Endothelial cell of umbilical vein (primary cell): ENCODE measurements around the gene MEPE. TPM values are rescaled to one million over a fixed set of nuclear protein-coding genes. Genes with fewer than 3 reads are reported as not detected.

Experiments used
- BruUV-seq: library from RNA; stranded (reverse); fragments of 400-500 nt; replicated peaks from 2 replicates; lab custom pipeline; 2021; lab: Mats Ljungman, UMichigan
- CTCF ChIA-PET: fragments of 300-600, 350-600 bp; sonication (Branson Sonifier 250); formaldehyde crosslinking; loops from one replicate; lab custom pipeline; 2021; ENCODE audit warnings: antibody characterized with exemption, inconsistent platforms; lab: Charles Lee
- POLR2A ChIA-PET: fragments of 300-600, 350-600 bp; sonication (Branson Sonifier 250); formaldehyde crosslinking; loops from one replicate; lab custom pipeline; 2021; ENCODE audit warnings: antibody characterized with exemption, inconsistent platforms; lab: Charles Lee
- DNase-seq: peaks from one replicate; pipeline ENCODE4 v3.0.0-alpha.2; 2011; ENCODE audit warnings: low read depth, low spot score
- FAIRE-seq: peaks from 2 replicates; lab custom pipeline; 2011; peaks lifted over from hg19 to GRCh38; lab: Jason Lieb, UNC
- H2AFZ ChIP-seq: 2 replicates; pipeline ENCODE4 v1.6.0; 2012; ENCODE audit warnings: low read depth, low read length, control low read depth, inconsistent platforms
- H3K27ac ChIP-seq: 2 replicates; pipeline ENCODE4 v1.5.1; 2011; ENCODE audit warnings: low read depth, mild to moderate bottlenecking, control low read depth, low read length, moderate library complexity; ENCODE audit not compliant: insufficient read depth
- H3K27me3 ChIP-seq, 2 experiments: 2 replicates each; pipeline versions ENCODE4 v1.6.0 to v1.6.1; 2011; ENCODE audit warnings: low read length in 2 of 2, mixed read lengths in 1 of 2; ENCODE audit not compliant: control insufficient read depth in 2 of 2, insufficient read depth in 2 of 2
- H3K36me3 ChIP-seq, 2 experiments: 2 replicates in 1 of 2; 3 replicates in 1 of 2; pipeline ENCODE4 v1.5.1; 2011; ENCODE audit warnings: low read length in 2 of 2, mild to moderate bottlenecking in 1 of 2, moderate library complexity in 1 of 2; ENCODE audit not compliant: control insufficient read depth in 2 of 2, insufficient read depth in 2 of 2; ENCODE audit errors: extremely low read depth in 1 of 2
- H3K4me1 ChIP-seq: 3 replicates; pipeline ENCODE4 v1.5.1; 2011; ENCODE audit warnings: mild to moderate bottlenecking, low read length; ENCODE audit not compliant: control insufficient read depth, insufficient read depth; ENCODE audit errors: extremely low read depth
- H3K4me2 ChIP-seq: 2 replicates; pipeline ENCODE4 v1.6.1; 2011; ENCODE audit warnings: low read length, control low read depth, mixed read lengths; ENCODE audit not compliant: insufficient read depth
- H3K4me3 ChIP-seq, 3 experiments: fragments of 200-600 bp in 1 of 3; sonication (generic), shearing (Covaris generic) in 1 of 3; replicated peaks in 1 of 3; 2 replicates each; pipeline ENCODE4 v1.5.1; 2011 to 2016; ENCODE audit warnings: control low read depth in 3 of 3, low read length in 3 of 3, mild to moderate bottlenecking in 2 of 3, inconsistent platforms in 1 of 3, low read depth in 1 of 3, moderate library complexity in 1 of 3; ENCODE audit not compliant: insufficient read depth in 1 of 3
- H3K79me2 ChIP-seq: 2 replicates; pipeline ENCODE4 v1.6.0; 2012; ENCODE audit warnings: low read length, inconsistent platforms; ENCODE audit not compliant: control insufficient read depth, insufficient read depth
- H3K9ac ChIP-seq: replicated peaks from 2 replicates; pipeline ENCODE3; 2011; ENCODE audit warnings: low read length, control low read depth; ENCODE audit not compliant: insufficient read depth; ENCODE audit errors: extremely low read depth
- H3K9me1 ChIP-seq: replicated peaks from 3 replicates; pipeline ENCODE4 v1.6.0; 2011; ENCODE audit warnings: mild to moderate bottlenecking, low read length; ENCODE audit not compliant: control insufficient read depth, insufficient read depth; ENCODE audit errors: extremely low read depth
- H3K9me3 ChIP-seq: replicated peaks from 2 replicates; pipeline ENCODE4 v1.5.1; 2012; ENCODE audit warnings: low read length, inconsistent platforms; ENCODE audit not compliant: control insufficient read depth, insufficient read depth
- H4K20me1 ChIP-seq: replicated peaks from 2 replicates; pipeline ENCODE3; 2011; ENCODE audit warnings: mild to moderate bottlenecking, low read length; ENCODE audit not compliant: control insufficient read depth, insufficient read depth; ENCODE audit errors: extremely low read depth
- CTCF ChIP-seq, 2 donors: IDR thresholded peaks; 1 replicate in 1 of 2; 2 replicates in 1 of 2; pipeline ENCODE4 v1.5.1; 2011; ENCODE audit warnings: low read length in 2 of 2, mild to moderate bottlenecking in 2 of 2, moderate library complexity in 2 of 2, control low read depth in 1 of 2, inconsistent platforms in 1 of 2, low read depth in 1 of 2; ENCODE audit not compliant: insufficient read depth in 1 of 2; ENCODE audit errors: extremely low read depth in 1 of 2
- EZH2 ChIP-seq: IDR thresholded peaks from 2 replicates; pipeline ENCODE4 v1.6.1; 2012; ENCODE audit warnings: borderline replicate concordance, low read depth, mild to moderate bottlenecking, moderate library complexity, low read length, inconsistent platforms; ENCODE audit not compliant: severe bottlenecking
- FOS ChIP-seq: IDR thresholded peaks from 2 replicates; pipeline ENCODE4 v1.6.1; 2011; ENCODE audit warnings: mild to moderate bottlenecking, low read length, moderate library complexity, borderline replicate concordance; ENCODE audit not compliant: insufficient read depth
- GATA2 ChIP-seq: IDR thresholded peaks from 2 replicates; pipeline ENCODE4 v1.7.0; 2011; ENCODE audit warnings: low read depth, mild to moderate bottlenecking, moderate library complexity, mixed read lengths, low read length; ENCODE audit not compliant: insufficient read length, insufficient read depth
- JUN ChIP-seq: IDR thresholded peaks from 2 replicates; pipeline ENCODE4 v1.6.1; 2011; ENCODE audit warnings: borderline replicate concordance, low read depth; ENCODE audit not compliant: insufficient read length, insufficient read depth
- MYC ChIP-seq: IDR thresholded peaks from one replicate; pipeline ENCODE4 v1.6.1; 2011; ENCODE audit warnings: mild to moderate bottlenecking, low read depth, low read length
- POLR2A ChIP-seq: IDR thresholded peaks from 2 replicates; pipeline ENCODE4 v1.6.1; 2012; ENCODE audit warnings: low read depth, mild to moderate bottlenecking, control low read depth, low read length
- POLR2AphosphoS5 ChIP-seq: IDR thresholded peaks from 2 replicates; pipeline ENCODE4 v1.6.1; 2012; ENCODE audit warnings: low read depth, mild to moderate bottlenecking, control low read depth, low read length, moderate library complexity; ENCODE audit not compliant: insufficient read depth
- dilution Hi-C: fragments of 300-500 bp; cut with MboI; formaldehyde crosslinking; loops from one replicate; pipeline ENCODE4 v1.15.0; 2019; ENCODE audit warnings: low sequenced_read_pairs; ENCODE audit not compliant: extremely low pct_ligation_motif_present
- intact Hi-C: fragments of 100-400 bp; cut with micrococcal nuclease; formaldehyde crosslinking; loops from one replicate; pipeline ENCODE4 v1.10.0; 2022
- polyA plus RNA-seq, 4 experiments: library from polyadenylated mRNA; depleted of rRNA in 3 of 4; stranded (reverse) in 3 of 4; unstranded in 1 of 4; fragments of >200 nt; gene quantifications; 2 replicates each; pipeline versions ENCODE4 v1.2.1 to v1.2.3, GENCODE V29; 2011 to 2012; ENCODE audit warnings: missing spikeins in 1 of 4
- total RNA-seq: library from RNA; stranded (reverse); gene quantifications from 2 replicates; pipeline ENCODE4 v1.2.3, GENCODE V29; 2021
- TF ChIP-seq, protein P1 (sequence below): IDR thresholded peaks from 2 replicates; pipeline ENCODE4 v1.6.1; 2011; ENCODE audit not compliant: insufficient read depth, insufficient read length

MEPE gene
- total and polyA plus RNA-seq, 2 donors (not counting 3 experiments of a cell fraction or from before 2014, with no cell fraction given), result not detected

DNA sequence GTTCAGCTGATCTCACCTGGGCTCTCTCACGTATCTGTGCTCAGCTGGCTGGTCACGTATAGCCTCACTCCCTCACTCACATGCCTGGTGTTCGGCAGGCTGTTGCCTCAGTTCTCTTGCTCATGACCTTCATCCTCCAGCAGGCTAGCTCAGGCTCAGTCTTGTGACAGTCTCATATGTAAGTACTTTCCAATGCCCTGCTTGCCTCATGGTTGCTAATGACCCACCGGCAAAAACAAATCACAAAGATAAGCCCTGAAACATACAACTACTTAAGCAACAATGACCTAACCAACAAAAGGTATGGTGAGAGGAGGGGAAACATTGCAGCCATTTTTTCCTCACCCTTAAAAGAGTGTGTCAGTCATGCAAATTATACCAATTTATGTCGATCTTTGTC, 25.0 kb downstream of the MEPE start:
- CTCF ChIA-PET, result interaction anchor here (1.5 to 12.0 kb wide), 3 partner anchors 118 to 354 kb away, joined by 4 to 412 read pairs (median 8); partner anchors contain the start of gene SPP1
- TF ChIP-seq JUN (no peak), GATA2 (no peak), POLR2A (no peak), EZH2 (no peak), POLR2AphosphoS5 (no peak), FOS (no peak), MYC (no peak), CTCF (IDR thresholded peaks at IDR 0.05; ENCODE audit: extremely low read depth in 1 of 2, insufficient read depth in 1 of 2, low read depth in 1 of 2, low read length in 2 of 2) (no peak)
- TF ChIP-seq, protein P1, sequence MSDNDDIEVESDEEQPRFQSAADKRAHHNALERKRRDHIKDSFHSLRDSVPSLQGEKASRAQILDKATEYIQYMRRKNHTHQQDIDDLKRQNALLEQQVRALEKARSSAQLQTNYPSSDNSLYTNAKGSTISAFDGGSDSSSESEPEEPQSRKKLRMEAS, result no peak

More for the DNA sequence above, 25.0 kb downstream of the MEPE start:
- Histone ChIP-seq H3K36me3 (no peaks in the 10 kb centered on the region), H3K9me1 (no peaks in the 10 kb centered on the region), H3K79me2 (no peaks in the 10 kb centered on the region), H3K4me1 (no peaks in the 10 kb centered on the region), H4K20me1 (no peaks in the 10 kb centered on the region), H3K27me3 (peaks cover 0 to 2% of the 10 kb centered on the region in 2 experiments), H3K9ac (no peak overlapping the region), H3K27ac (no peak overlapping the region), H3K9me3 (no peaks in the 10 kb centered on the region), H3K4me3 (no peak overlapping the region), H2AFZ (no peak overlapping the region), H3K4me2 (no peak overlapping the region)
- FAIRE-seq, result no peak
- dilution Hi-C loops, result no loop called here
- no peak for DNase-seq
- intact Hi-C loops, result loop anchor here (10.0 kb wide), 1 partner anchor 657 kb away; no protein-coding TSS in a partner anchor
- BruUV-seq, result no TSS peak
- POLR2A ChIA-PET, result no interaction called here
